ENCODE data around the gene IL2RG. TPM values are rescaled to one million over a fixed set of nuclear protein-coding genes. Genes with fewer than 3 reads are reported as not detected.

IL2RG gene
- total and polyA plus RNA-seq, 4 donors = 2.2 to 4.0 (median 3.3) TPM

DNA sequence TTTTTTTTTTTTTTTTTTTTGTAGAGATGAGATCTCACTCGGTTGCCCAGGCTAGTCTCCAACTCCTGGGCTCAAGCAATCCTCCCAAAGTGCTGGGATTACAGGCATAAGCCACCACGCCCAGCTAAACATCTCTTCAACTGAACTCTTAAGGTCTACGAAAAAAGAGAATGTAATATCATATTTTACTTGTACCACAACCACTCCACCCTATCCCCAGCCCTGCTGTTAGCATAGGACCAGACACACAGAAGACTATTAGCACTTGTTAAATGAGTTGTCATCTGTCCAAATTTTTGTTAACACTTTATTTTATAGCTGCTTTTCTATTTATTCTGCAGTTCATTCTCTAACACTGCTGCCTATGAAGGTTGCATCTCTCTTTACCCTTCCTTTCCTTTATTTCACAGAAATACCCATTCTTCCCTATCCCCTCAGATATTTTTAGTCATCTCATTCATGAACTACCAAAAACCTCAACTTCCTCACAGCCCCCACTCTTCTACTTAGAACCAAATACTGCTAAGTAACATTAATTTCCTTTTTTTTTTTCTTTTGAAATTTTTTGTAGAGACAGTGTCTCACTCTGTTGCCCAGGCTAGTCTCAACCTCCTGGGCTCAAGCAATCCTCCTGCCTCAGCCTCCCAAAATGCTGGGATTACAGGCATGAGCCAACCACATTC is 53.4 kb downstream of the IL2RG start:
- Histone ChIP-seq H3K4me1 (ENCODE audit: control insufficient read depth in 4 of 4, insufficient read depth in 4 of 4, low read length in 3 of 4) (no peaks in the 10 kb centered on the region), H3K4me3 (ENCODE audit: low read depth in 1 of 3, low read length in 3 of 3) (no peak overlapping the region), H3K27ac (ENCODE audit: low read depth in 1 of 2, low read length in 2 of 2) (no peak overlapping the region), H3K9ac (ENCODE audit: low read depth in 1 of 2, low read length in 2 of 2) (no peak overlapping the region), H3K9me3 (ENCODE audit: control insufficient read depth in 4 of 4, low read length in 3 of 4) (no peaks in the 10 kb centered on the region), H3K36me3 (ENCODE audit: control insufficient read depth in 4 of 4, insufficient read depth in 3 of 4, low read depth in 1 of 4, low read length in 3 of 4) (peaks cover 0 to 10% (median 6%) of the 10 kb centered on the region in 4 donors), H3K27me3 (ENCODE audit: control insufficient read depth in 4 of 4, insufficient read depth in 4 of 4, low read length in 3 of 4) (no peaks in the 10 kb centered on the region)
- no peak for DNase-seq (ENCODE audit: low spot score)
- TF ChIP-seq FOXA1 (IDR thresholded peaks at IDR 0.05) (no peak), YY1 (IDR thresholded peaks at IDR 0.05) (no peak), HNF4A (conservative IDR thresholded peaks at IDR 0.05) (no peak), TAF1 (conservative IDR thresholded peaks at IDR 0.05) (no peak), HNF4G (IDR thresholded peaks at IDR 0.05) (no peak)
- TF ChIP-seq, protein P1, sequence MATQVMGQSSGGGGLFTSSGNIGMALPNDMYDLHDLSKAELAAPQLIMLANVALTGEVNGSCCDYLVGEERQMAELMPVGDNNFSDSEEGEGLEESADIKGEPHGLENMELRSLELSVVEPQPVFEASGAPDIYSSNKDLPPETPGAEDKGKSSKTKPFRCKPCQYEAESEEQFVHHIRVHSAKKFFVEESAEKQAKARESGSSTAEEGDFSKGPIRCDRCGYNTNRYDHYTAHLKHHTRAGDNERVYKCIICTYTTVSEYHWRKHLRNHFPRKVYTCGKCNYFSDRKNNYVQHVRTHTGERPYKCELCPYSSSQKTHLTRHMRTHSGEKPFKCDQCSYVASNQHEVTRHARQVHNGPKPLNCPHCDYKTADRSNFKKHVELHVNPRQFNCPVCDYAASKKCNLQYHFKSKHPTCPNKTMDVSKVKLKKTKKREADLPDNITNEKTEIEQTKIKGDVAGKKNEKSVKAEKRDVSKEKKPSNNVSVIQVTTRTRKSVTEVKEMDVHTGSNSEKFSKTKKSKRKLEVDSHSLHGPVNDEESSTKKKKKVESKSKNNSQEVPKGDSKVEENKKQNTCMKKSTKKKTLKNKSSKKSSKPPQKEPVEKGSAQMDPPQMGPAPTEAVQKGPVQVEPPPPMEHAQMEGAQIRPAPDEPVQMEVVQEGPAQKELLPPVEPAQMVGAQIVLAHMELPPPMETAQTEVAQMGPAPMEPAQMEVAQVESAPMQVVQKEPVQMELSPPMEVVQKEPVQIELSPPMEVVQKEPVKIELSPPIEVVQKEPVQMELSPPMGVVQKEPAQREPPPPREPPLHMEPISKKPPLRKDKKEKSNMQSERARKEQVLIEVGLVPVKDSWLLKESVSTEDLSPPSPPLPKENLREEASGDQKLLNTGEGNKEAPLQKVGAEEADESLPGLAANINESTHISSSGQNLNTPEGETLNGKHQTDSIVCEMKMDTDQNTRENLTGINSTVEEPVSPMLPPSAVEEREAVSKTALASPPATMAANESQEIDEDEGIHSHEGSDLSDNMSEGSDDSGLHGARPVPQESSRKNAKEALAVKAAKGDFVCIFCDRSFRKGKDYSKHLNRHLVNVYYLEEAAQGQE (IDR thresholded peaks at IDR 0.05) = no peak
- TF ChIP-seq, protein P2, sequence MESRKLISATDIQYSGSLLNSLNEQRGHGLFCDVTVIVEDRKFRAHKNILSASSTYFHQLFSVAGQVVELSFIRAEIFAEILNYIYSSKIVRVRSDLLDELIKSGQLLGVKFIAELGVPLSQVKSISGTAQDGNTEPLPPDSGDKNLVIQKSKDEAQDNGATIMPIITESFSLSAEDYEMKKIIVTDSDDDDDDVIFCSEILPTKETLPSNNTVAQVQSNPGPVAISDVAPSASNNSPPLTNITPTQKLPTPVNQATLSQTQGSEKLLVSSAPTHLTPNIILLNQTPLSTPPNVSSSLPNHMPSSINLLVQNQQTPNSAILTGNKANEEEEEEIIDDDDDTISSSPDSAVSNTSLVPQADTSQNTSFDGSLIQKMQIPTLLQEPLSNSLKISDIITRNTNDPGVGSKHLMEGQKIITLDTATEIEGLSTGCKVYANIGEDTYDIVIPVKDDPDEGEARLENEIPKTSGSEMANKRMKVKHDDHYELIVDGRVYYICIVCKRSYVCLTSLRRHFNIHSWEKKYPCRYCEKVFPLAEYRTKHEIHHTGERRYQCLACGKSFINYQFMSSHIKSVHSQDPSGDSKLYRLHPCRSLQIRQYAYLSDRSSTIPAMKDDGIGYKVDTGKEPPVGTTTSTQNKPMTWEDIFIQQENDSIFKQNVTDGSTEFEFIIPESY (IDR thresholded peaks at IDR 0.05) = no peak
- 93% methylated on average over 3 of the region's 3 CpGs for WGBS

Small RNAs within 50 kb of the gene (small RNA-seq; reads per million reads assigned to genes)
- not detected for gene CXorf65

Other genes with a start within 250 kb of the IL2RG start
- under 1 TPM; 0.08 to 0.14 TPM for gene TEX11, start 202.9 kb downstream of the IL2RG start, total RNA-seq
- gene TEX11, start 202.9 kb downstream of the IL2RG start, polyA plus RNA-seq = under 1 TPM in 1 of 2 donors, not detected in 1; 0.03 TPM
- under 1 TPM in 1 of 2 donors, not detected in 1; 0.09 TPM for gene SLC7A3, start 180.5 kb downstream of the IL2RG start, total RNA-seq
- not detected for gene SLC7A3, start 180.5 kb downstream of the IL2RG start, polyA plus RNA-seq
- gene SNX12, start 43.2 kb downstream of the IL2RG start, total RNA-seq = 10 to 100 TPM; 13.1 to 21.7 TPM
- 10 to 100 TPM in 1 of 2 donors, 1 to 10 TPM in 1; 4.5 to 18.6 TPM for gene SNX12, start 43.2 kb downstream of the IL2RG start, polyA plus RNA-seq
- 10 to 100 TPM in 1 of 2 donors, 1 to 10 TPM in 1; 3.7 to 38.2 TPM for gene FOXO4, start 15.7 kb downstream of the IL2RG start, total RNA-seq
- 1 to 10 TPM in 1 of 2 donors, under 1 TPM in 1; 0.50 to 4.2 TPM for gene FOXO4, start 15.7 kb downstream of the IL2RG start, polyA plus RNA-seq
- gene CXorf65, start 4.8 kb downstream of the IL2RG start, total RNA-seq = not detected
- not detected for gene CXorf65, start 4.8 kb downstream of the IL2RG start, polyA plus RNA-seq
- gene MED12, start 7.0 kb upstream of the IL2RG start, total RNA-seq = 10 to 100 TPM; 13.1 to 25.6 TPM
- 1 to 10 TPM; 3.2 to 5.4 TPM for gene MED12, start 7.0 kb upstream of the IL2RG start, polyA plus RNA-seq
- gene NLGN3, start 33.3 kb upstream of the IL2RG start, total RNA-seq = under 1 TPM; 0.17 to 0.23 TPM
- gene NLGN3, start 33.3 kb upstream of the IL2RG start, polyA plus RNA-seq = under 1 TPM; 0.11 to 0.13 TPM
- 100 to 1,000 TPM in 1 of 2 donors, 10 to 100 TPM in 1; 77.1 to 167 TPM for gene GJB1, start 111.6 kb upstream of the IL2RG start, total RNA-seq
- 100 to 1,000 TPM; 232 to 251 TPM for gene GJB1, start 111.6 kb upstream of the IL2RG start, polyA plus RNA-seq
- 10 to 100 TPM in 1 of 2 donors, 1 to 10 TPM in 1; 6.9 to 13.3 TPM for gene ZMYM3, start 142.6 kb upstream of the IL2RG start, total RNA-seq
- 1 to 10 TPM; 4.5 to 5.5 TPM for gene ZMYM3, start 142.6 kb upstream of the IL2RG start, polyA plus RNA-seq
- 100 to 1,000 TPM; 138 to 140 TPM for gene NONO, start 172.1 kb upstream of the IL2RG start, total RNA-seq
- gene NONO, start 172.1 kb upstream of the IL2RG start, polyA plus RNA-seq = 10 to 100 TPM; 66.1 to 74.7 TPM
- 1 to 10 TPM; 1.1 to 3.3 TPM for gene ITGB1BP2, start 190.2 kb upstream of the IL2RG start, total RNA-seq
- under 1 TPM; 0.23 to 0.51 TPM for gene ITGB1BP2, start 190.2 kb upstream of the IL2RG start, polyA plus RNA-seq

Data from liver (tissue), 10 donors.